ENCODE results near the gene DMXL2.
A peak's percentile ranks its signal among the peaks of the same experiment; 100 is the strongest.
"Not testable (repeated sequence)": the region's sequence is repeated elsewhere in the genome, so short reads cannot be mapped to it uniquely, and the experiment has no call there.

DMXL2 gene, protein sequence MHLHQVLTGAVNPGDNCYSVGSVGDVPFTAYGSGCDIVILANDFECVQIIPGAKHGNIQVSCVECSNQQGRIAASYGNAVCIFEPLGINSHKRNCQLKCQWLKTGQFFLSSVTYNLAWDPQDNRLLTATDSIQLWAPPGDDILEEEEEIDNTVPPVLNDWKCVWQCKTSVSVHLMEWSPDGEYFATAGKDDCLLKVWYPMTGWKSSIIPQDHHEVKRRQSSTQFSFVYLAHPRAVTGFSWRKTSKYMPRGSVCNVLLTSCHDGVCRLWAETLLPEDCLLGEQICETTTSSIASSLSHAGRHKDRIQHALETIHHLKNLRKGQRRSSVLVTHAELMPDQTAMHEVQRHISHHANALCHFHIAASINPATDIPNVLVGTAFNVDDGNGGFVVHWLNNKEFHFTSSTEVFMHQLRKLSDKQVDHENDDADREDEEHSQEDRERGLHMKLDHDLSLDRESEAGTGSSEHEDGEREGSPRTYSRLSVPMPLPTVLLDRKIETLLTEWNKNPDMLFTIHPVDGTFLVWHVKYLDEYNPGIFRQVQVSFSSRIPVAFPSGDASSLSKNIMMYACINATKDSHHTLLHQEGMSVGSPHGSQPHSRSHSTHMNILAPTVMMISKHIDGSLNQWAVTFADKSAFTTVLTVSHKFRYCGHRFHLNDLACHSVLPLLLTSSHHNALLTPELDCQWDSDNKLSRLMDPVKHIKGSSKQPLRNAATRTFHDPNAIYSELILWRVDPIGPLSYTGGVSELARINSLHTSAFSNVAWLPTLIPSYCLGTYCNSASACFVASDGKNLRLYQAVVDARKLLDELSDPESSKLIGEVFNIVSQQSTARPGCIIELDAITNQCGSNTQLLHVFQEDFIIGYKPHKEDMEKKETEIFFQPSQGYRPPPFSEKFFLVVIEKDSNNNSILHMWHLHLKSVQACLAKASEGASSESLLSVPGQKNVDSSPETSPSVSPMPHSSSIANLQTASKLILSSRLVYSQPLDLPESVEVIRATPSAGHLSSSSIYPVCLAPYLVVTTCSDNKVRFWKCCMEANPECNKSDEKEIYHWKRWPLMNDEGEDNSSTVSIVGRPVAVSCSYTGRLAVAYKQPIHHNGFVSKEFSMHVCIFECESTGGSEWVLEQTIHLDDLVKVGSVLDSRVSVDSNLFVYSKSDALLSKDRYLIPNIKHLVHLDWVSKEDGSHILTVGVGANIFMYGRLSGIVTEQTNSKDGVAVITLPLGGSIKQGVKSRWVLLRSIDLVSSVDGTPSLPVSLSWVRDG (N-terminal part only)

GRCh38 chr15:51622604-51623370 is at the start of gene DMXL2:
Gene DMXL2, minus strand, starts transcription at chr15:51622771. Its CDS starts 226 bp downstream, at chr15:51622545.
- DNase-seq = peak; percentile 37 to 72

GRCh38 chr15:51672155-51672687 is 49.6 kb upstream of the DMXL2 start:
- DNase-seq = no peak

GRCh38 chr15:51669381-51669780 is 46.8 kb upstream of the DMXL2 start:
- no peak for DNase-seq

GRCh38 chr15:51668446-51668845 is 45.9 kb upstream of the DMXL2 start:
- DNase-seq = no peak

GRCh38 chr15:51667478-51667877 is 44.9 kb upstream of the DMXL2 start:
- DNase-seq = no peak

GRCh38 chr15:51661072-51661471 is 38.5 kb upstream of the DMXL2 start:
- no peak for DNase-seq

- no peak for DNase-seq
Observed at GRCh38 chr15:51658664-51659063, 36.1 kb upstream of the DMXL2 start.

DNA sequence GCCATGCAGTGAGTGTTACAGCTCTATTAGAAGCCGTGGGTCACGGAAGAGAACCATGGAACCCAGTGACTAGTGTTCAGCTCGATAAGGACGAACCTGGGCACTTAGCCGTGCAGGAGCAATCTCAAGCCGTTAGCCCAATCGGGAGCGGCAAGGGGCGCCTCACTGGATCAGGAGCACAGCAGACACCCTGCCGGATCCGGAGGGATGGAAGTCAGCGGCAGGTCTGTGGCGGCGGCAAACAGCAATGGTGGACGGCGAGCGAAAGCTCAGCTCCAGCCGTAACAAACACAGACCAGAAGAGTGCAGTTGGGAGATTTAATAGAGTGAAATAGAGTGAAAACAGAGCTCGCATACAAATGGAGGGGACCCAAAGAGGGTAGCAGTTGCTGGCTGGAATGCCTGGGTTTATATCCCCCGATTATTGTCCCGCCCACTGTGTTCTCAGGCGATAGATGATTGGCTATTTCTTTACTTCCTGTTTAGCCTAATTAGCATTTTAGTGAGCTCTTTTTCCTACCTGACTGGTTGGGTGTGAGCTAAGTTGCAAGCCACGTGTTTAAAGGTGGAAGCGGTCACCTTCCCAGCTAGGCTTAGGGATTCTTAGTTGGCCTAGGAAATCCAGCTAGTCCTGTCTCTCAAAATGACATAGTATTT is 33.0 kb upstream of the DMXL2 start:
- not testable (repeated sequence) for DNase-seq

DNA sequence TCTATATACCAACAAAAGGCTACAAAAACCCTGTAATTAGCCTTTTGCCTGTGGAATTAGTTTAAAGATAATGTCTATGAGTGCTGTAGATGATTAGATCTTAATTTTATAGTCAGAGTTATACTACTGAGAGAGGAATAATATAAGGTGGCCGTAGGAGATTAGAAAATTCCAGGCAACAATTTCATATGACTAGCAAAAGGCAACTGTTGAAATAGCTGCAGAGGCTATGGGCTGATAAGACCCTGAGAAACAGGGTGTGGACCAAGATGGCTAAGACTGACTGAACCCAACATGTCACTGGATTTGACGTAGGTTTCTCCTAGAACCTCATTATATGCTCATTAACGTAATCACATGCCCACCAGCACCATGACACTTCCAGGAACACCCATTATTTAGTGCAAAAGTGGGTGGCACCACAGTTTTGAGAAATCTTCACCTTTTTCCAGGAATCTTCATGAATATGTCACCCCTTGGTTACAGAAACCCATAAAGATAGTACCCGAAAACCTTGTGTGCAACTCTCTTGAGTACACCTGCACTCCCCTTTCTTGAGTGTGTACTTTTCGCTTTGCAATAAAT is 29.6 kb upstream of the DMXL2 start:
- DNase-seq = no peak

DNA sequence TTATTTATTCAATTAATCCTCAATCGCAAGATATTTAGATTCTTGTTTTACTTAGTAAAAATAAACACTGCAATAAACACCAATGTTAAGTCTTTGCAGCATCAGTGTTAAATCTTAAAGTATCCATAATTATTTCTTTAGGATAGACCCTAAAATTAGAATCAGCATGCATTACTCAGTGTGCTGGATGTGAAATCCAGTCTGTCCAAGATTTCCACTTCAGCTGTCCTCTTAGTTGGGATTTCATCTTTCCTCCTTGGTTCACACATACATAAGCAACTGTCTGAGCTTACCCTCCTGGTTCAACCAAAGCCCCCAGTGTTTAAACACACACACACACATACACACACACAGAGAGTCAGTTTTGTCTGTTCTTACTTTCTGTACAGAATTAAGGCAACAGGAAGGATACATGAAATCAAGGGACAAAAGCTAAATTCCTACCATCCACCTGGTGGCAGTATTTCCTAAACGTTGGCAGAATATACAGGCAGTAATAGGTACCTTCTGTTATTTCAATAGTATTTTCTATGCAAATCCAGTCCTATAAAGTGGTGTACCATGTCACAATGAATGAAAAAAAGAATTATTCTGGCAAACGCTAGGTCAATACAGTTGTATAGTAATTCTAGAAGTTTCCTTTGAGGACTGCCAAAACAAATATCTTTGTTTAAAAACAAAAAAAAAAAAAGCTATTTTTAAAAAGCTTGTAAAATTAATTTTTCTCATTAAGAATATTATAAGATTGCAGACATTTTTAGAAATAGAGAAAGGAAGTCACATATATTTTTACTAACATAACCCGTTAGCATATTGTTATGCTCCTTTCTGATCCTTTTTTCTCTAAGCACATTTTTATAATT is 27.3 kb upstream of the DMXL2 start:
- DNase-seq = peak; percentile 1 to 31

DNA sequence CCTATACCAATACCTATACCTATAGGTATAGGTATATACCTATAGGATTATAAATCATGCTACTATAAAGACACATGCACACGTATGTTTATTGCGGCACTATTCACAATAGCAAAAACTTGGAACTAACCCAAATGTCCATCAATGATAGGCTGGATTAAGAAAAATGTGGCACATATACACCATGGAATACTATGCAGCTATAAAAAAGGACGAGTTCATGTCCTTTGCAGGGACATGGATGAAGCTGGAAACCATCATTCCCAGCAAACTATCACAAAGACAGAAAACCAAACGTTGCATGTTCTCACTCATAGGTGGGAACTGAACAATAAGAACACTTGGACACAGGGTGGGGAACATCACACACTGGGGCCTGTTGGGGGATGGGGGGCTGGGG is 26.1 kb upstream of the DMXL2 start:
- DNase-seq = not testable (repeated sequence)

GRCh38 chr15:51648101-51648500 is 25.5 kb upstream of the DMXL2 start:
- not testable (repeated sequence) for DNase-seq

- no peak for DNase-seq
Observed at GRCh38 chr15:51647128-51647562, 24.6 kb upstream of the DMXL2 start.

DNA sequence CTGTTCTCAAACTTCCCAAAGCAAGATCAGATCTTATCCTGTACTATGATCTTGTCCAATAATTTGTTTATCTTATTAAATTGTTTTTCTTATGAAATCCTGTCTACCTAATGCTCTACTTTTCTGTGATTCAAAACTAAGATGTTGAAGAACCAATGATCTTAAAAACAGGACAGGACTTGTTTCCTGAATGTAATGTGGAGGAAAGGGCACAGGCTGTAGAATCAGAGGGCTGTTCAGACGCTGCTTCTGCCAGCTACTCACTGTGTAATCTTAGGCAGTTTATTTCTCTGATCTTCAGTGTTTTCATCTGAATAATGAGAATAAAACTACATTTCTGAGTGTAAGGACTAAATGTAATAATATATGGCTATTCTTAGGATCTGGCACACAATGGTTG is 20.1 kb upstream of the DMXL2 start:
- DNase-seq = no peak

- no peak for DNase-seq
Observed at GRCh38 chr15:51641490-51642130, 19.0 kb upstream of the DMXL2 start.

GRCh38 chr15:51634591-51635198 is 12.1 kb upstream of the DMXL2 start:
- DNase-seq = no peak

- DNase-seq = no peak
Observed at GRCh38 chr15:51629612-51630011, 7.0 kb upstream of the DMXL2 start.

- DNase-seq = no peak
Observed at GRCh38 chr15:51625236-51625635, 2.7 kb upstream of the DMXL2 start.

GRCh38 chr15:51624022-51624421 is 1.5 kb upstream of the DMXL2 start:
- DNase-seq = no peak

All from NCI-H1930 (cell line).